ENCODE results near the gene SOCS3.

DNA sequence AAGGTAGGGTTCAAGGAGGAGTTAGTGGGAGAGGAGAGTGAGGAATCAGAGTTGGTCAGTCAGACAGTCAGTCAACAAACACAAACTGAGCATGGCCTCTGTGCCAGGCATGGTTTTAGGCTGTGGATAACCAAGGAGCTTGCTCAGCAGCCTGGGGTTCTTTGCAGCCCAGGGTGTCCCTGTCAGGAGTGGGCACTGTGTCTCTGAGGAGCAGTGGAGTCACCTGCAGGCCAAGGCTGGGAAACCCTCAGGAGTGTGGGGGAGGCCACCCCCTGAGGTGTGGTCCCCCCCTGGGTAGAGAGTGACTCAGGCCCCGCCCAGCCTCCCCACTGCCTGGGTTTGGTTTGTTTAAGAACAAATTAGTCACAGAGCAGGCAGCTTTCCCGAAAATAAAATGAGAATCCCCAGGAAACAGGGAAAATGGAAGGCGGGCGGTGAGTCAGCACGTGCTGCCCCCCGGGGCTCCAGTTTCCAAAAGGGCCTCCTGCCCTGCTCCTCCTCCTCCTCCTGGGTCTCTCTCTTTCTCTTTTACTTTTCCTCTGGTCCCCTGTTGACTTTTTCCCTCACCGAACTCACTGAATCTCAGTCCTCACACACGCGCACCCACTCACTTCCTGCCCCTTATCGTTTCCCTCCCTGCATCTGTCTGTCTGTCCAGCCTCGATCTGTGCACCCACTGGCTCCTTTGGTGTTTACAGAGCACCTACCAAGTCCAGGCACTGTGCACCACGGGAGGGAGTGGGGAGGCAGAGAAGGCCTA, 44.3 kb downstream of the SOCS3 start:
- TF ChIP-seq, protein P1, sequence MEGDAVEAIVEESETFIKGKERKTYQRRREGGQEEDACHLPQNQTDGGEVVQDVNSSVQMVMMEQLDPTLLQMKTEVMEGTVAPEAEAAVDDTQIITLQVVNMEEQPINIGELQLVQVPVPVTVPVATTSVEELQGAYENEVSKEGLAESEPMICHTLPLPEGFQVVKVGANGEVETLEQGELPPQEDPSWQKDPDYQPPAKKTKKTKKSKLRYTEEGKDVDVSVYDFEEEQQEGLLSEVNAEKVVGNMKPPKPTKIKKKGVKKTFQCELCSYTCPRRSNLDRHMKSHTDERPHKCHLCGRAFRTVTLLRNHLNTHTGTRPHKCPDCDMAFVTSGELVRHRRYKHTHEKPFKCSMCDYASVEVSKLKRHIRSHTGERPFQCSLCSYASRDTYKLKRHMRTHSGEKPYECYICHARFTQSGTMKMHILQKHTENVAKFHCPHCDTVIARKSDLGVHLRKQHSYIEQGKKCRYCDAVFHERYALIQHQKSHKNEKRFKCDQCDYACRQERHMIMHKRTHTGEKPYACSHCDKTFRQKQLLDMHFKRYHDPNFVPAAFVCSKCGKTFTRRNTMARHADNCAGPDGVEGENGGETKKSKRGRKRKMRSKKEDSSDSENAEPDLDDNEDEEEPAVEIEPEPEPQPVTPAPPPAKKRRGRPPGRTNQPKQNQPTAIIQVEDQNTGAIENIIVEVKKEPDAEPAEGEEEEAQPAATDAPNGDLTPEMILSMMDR (IDR thresholded peaks at IDR 0.05): no peak
- TF ChIP-seq ZFX (IDR thresholded peaks at IDR 0.05; ENCODE audit: borderline replicate concordance): no peak
